Heart left ventricle (tissue), 16 donors: ENCODE measurements around the gene TGFB3. TPM values are rescaled to one million over a fixed set of nuclear protein-coding genes. Genes with fewer than 3 reads are reported as not detected.

Source experiments
- ATAC-seq, 4 donors: fragments of 200-7000 bp; cut with Tn5 transposase; one replicate each; pipeline ENCODE4 v1.9.1; 2020 to 2022; ENCODE audit warnings: moderate library complexity in 4 of 4, mild to moderate bottlenecking in 3 of 4, moderate number of reproducible peaks in 1 of 4
- DNase-seq, 5 donors: peaks; one replicate each; pipeline ENCODE4 v3.0.0-alpha.2; 2020
- H3K27ac ChIP-seq, 12 donors: fragments of 200-600 bp; sonication (generic) in 4 of 12; one replicate each; pipeline versions ENCODE4 v1.5.0 to v1.8.0; 2016 to 2022; ENCODE audit warnings: mild to moderate bottlenecking in 2 of 12
- H3K27me3 ChIP-seq, 9 donors: fragments of 200-600 bp; sonication (generic) in 2 of 9; one replicate each; pipeline versions ENCODE4 v1.5.1 to v1.8.0; 2016 to 2022; ENCODE audit warnings: mild to moderate bottlenecking in 3 of 9
- H3K36me3 ChIP-seq, 9 donors: fragments of 200-600 bp; sonication (generic) in 2 of 9; one replicate each; pipeline versions ENCODE4 v1.5.0 to v1.8.0; 2018 to 2022; ENCODE audit warnings: mild to moderate bottlenecking in 2 of 9
- H3K4me1 ChIP-seq, 12 donors: fragments of 200-600 bp; sonication (generic) in 4 of 12; one replicate each; pipeline versions ENCODE4 v1.5.0 to v1.8.0; 2016 to 2022; ENCODE audit warnings: mild to moderate bottlenecking in 3 of 12
- H3K4me3 ChIP-seq, 12 donors: fragments of 200-600 bp; sonication (generic) in 4 of 12; one replicate each; pipeline versions ENCODE4 v1.5.0 to v1.8.0; 2017 to 2022; ENCODE audit warnings: mild to moderate bottlenecking in 9 of 12, moderate library complexity in 4 of 12
- H3K9me3 ChIP-seq, 12 donors: fragments of 200-600 bp; sonication (generic) in 4 of 12; one replicate each; pipeline versions ENCODE4 v1.5.0 to v1.8.0; 2016 to 2022; ENCODE audit warnings: mild to moderate bottlenecking in 1 of 12
- POLR2A ChIP-seq, 2 donors: fragments of 450-650 bp; IDR thresholded peaks; one replicate each; pipeline ENCODE4 v1.6.1; 2017; ENCODE audit warnings: antibody characterized with exemption in 2 of 2, mild to moderate bottlenecking in 2 of 2, moderate library complexity in 2 of 2
- WGBS, 4 donors: extraction: QIAGEN DNeasy Blood & Tissue Kit in 2 of 4; methylation state at CpG; one replicate each; pipeline versions ENCODE4 v1.1.5 to v1.1.7; 2013 to 2018; 5-methylcytosine and 5-hydroxymethylcytosine counted together
- intact Hi-C, 10 donors: fragments of 100-400 bp; cut with DNase I; formaldehyde crosslinking; loops; one replicate each; pipeline versions ENCODE4 v1.11.1 to v1.14.2; 2022
- polyA plus RNA-seq, 2 donors: library from polyadenylated mRNA; stranded (reverse); fragments of 200-250 nt; gene quantifications; one replicate each; pipeline ENCODE4 v1.2.3, GENCODE V29; 2013
- total RNA-seq, 9 donors: library from RNA; depleted of rRNA in 2 of 9; stranded (reverse); fragments of >200 nt in 2 of 9; fragmentation: NEBNext Ultra II Directional in 3 of 9; extraction: Animal tissue kit (Norgen Biotek cat#: 25700) in 3 of 9; gene quantifications; one replicate each; pipeline versions ENCODE4 v1.1.0 to v1.2.4, GENCODE V29; 2016 to 2023
- TF ChIP-seq, protein P1 (sequence below), 12 donors: fragments of 200-600 bp; sonication (generic) in 4 of 12; IDR thresholded peaks; one replicate each; pipeline versions ENCODE4 v1.5.0 to v1.8.0; 2018 to 2022; ENCODE audit warnings: antibody characterized with exemption in 12 of 12, mild to moderate bottlenecking in 5 of 12
- donor health status: ischemic (EF 13 %, LVEDD 7.1; RV severe dilation, severe dysfunction).
- donor health status: healthy with polysubstance abuse.
- donor health status: DM: no; HTN: yes; CAD: no.
- donor health status: DM: no; HTN: no; CAD: no.
- donor health status: ischemic (EF 25% LVEDD 6.9; RV normal size, moderate dysfunction).
- donor health status: ischemic (EF 25% LVEDD 5.7; RV mildly dilated, moderate dysfunction).
- donor health status: healthy.
- donor health status: DM: yes; HTN: yes; CAD: no.
- donor health status: ischemic (EF 35%, LVEDD 5.7; RV mildly dilated, moderate dysfunction).
- donor health status: nonischemic (EF 11% LVEDD 7.7; RV severe dilation, severe dysfunction).
- donor health status: DM: yes; HTN: yes; CAD: no.
- donor health status: PGD.
- donor health status: ischemic (EF 29% LVEDD 5.4; RV normal size, mild dysfunction).
- donor health status: nonischemic (EF 23%, LVEDD 6.1; RV moderate dilation, normal function).

TGFB3 gene
- total and polyA plus RNA-seq, 11 donors, result 7.9 to 44.0 (median 27.5) TPM

DNA sequence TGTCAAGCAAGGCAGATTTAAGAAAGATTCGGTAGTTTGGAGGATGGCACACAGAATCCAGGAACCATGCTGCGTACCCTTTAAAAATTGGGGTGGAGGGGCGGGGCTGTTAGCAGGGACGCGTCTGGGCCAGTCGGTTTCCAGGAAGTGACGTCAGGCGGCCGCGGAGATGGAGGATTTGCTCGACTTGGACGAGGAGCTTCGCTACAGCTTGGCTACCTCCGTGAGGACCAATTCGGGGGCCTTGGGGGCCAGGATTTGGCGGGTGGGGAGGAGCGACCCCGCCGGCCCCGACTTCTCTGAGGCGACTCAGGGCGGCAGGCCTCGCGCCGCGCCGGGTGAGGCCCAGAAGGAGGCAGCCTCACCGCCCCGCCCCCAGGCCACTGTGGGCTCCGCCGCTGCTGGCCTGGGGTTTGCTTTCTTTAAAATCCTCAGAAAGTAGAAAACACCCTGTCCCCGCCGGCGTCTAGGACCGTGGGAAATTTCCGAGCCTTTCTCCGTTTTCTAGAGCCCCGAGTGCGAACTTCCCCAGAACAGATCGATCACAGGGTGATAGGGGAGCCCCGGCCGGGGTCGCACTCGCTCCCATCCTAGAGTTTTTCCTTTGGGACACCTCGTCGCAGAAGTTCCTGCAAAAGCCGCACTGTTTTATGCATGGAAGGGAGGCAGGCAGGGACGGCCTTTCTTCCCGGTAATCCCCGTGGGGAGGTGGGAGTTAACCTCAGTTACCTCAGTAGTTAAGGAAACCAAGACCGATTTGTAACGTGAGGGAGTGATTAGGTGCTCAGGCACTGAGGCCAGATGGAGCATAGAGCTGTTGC, 4.0 kb upstream of the TGFB3 start, which contains the start of gene IFT43:
Gene IFT43, plus strand, starts transcription at position 146 of the 821 bp plus-strand sequence. Its CDS starts 24 bp downstream, at position 170.
- intact Hi-C loops, result loop anchor here in 1 of 10 donors (10.0 kb wide), 1 partner anchor 191 kb away; no protein-coding TSS in a partner anchor
- Histone ChIP-seq H3K4me3 (peak within 1 kb of the TSS; percentile 58 to 98 (median 78)), H3K27ac (peak within 1 kb of the TSS; percentile 66 to 98 (median 86)), H3K27me3 (no peaks in the 10 kb centered on the region), H3K9me3 (no peaks in the 10 kb centered on the region), H3K4me1 (peaks cover 3 to 54% (median 29%) of the 10 kb centered on the region in 12 donors), H3K36me3 (peaks cover 0 to 22% (median 11%) of the 10 kb centered on the region in 9 donors)
- DNase-seq, result peak; percentile 93 to 96 (median 94)
- peak in 1 of 2 donors; percentile 30 for TF ChIP-seq POLR2A (IDR thresholded peaks at IDR 0.05)
- TF ChIP-seq, protein P1, sequence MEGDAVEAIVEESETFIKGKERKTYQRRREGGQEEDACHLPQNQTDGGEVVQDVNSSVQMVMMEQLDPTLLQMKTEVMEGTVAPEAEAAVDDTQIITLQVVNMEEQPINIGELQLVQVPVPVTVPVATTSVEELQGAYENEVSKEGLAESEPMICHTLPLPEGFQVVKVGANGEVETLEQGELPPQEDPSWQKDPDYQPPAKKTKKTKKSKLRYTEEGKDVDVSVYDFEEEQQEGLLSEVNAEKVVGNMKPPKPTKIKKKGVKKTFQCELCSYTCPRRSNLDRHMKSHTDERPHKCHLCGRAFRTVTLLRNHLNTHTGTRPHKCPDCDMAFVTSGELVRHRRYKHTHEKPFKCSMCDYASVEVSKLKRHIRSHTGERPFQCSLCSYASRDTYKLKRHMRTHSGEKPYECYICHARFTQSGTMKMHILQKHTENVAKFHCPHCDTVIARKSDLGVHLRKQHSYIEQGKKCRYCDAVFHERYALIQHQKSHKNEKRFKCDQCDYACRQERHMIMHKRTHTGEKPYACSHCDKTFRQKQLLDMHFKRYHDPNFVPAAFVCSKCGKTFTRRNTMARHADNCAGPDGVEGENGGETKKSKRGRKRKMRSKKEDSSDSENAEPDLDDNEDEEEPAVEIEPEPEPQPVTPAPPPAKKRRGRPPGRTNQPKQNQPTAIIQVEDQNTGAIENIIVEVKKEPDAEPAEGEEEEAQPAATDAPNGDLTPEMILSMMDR (IDR thresholded peaks at IDR 0.05), result peak in 2 of 12 donors; percentile 9 to 13
- ATAC-seq, result peak in 3 of 4 donors; percentile 61 to 69 (median 62)
- 0 to 2% (median 1%) methylated on average over 25 to 52 of the region's 52 CpGs for WGBS, 4 donors

DNA sequence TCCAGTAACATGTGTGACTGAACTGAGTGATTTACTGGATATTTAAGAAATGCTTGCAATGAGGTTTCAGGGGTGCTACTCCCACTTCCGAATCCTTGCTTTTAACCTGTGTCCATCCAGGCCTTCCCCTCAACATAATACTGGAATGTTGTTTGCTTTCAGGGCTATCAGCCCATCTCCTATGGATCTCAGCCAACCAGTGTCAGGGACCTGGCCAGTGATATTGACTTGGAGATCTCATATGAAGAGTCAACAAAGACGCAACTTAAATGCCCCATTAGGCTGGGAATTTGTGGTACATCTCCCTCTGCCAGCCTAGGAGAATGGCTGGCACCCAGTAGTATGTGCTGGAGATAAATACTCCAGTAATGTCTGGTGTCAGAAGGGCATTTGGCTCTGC, 2.9 kb upstream of the TGFB3 start:
- no peak overlapping the region for H3K4me3 ChIP-seq
- 56 to 73% (median 61%) methylated on average over 2 of the region's 2 CpGs for WGBS, 4 donors
- no peak for DNase-seq
- no peak for ATAC-seq
- intact Hi-C loops, result loop anchor here in 5 of 10 donors (5.0 to 10.0 kb wide), 4 partner anchors 182 to 272 kb away; no protein-coding TSS in a partner anchor
- H3K36me3 ChIP-seq, result peaks cover 0 to 11% (median 2%) of the 10 kb centered on the region in 9 donors
- H3K4me1 ChIP-seq, result peaks cover 3 to 55% (median 31%) of the 10 kb centered on the region in 12 donors
- no peak for TF ChIP-seq POLR2A (IDR thresholded peaks at IDR 0.05)
- TF ChIP-seq, protein P1 (IDR thresholded peaks at IDR 0.05), result no peak
- H3K9me3 ChIP-seq, result no peaks in the 10 kb centered on the region
- H3K27ac ChIP-seq, result peak overlapping the region in 9 of 12 donors; percentile 66 to 98 (median 88)
- H3K27me3 ChIP-seq, result no peaks in the 10 kb centered on the region

DNA sequence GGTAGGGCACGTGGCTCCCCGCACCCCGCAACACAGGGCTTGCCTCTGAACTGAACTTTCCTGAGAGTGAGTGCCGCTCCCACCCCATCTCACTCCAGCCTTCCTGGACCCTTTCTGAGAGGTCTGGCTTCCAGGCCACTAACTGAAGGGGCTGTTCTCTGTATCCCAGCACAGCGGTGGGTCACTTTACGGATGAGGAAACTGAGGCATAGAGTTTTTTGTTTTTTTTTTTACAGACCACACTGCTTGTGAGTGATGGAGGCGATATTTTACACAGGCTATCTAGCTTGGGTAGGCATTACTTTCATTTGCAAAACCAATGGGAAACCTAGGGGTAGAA, 1.2 kb upstream of the TGFB3 start:
- Histone ChIP-seq H3K4me3 (peak overlapping the region in 11 of 12 donors; percentile 56 to 88 (median 80)), H3K9me3 (no peaks in the 10 kb centered on the region), H3K27me3 (no peaks in the 10 kb centered on the region), H3K36me3 (no peaks in the 10 kb centered on the region), H3K27ac (peak overlapping the region; percentile 83 to 99 (median 96)), H3K4me1 (peaks cover 3 to 61% (median 32%) of the 10 kb centered on the region in 12 donors)
- TF ChIP-seq, protein P1 (IDR thresholded peaks at IDR 0.05), result no peak
- DNase-seq, result no peak
- ATAC-seq, result no peak
- WGBS, 4 donors, result 45 to 55% (median 52%) methylated on average over 7 of the region's 7 CpGs
- intact Hi-C loops, result loop anchor here in 9 of 10 donors (2.0 to 10.0 kb wide), 9 partner anchors 76 to 274 kb away; no protein-coding TSS in a partner anchor
